Body of pancreas (tissue), 4 donors: ENCODE results near the gene STK25. TPM values are rescaled to one million over a fixed set of nuclear protein-coding genes. Genes with fewer than 3 reads are reported as not detected.
A peak's percentile ranks its signal among the peaks of the same experiment; 100 is the strongest.

Source experiments
- ATAC-seq: fragments of 150-250 bp; one replicate; pipeline ENCODE4 v1.9.1; 2016
- DNase-seq, 4 donors: peaks; one replicate each; pipeline ENCODE4 v3.0.0-alpha.2; 2019
- H3K27ac ChIP-seq, 4 donors: fragments of 200-600 bp; sonication (generic); 1 replicate in 3 of 4; 2 replicates in 1 of 4; pipeline versions ENCODE4 v1.5.1 to v1.6.1; 2016 to 2019; ENCODE audit warnings: mild to moderate bottlenecking in 1 of 4, mixed read lengths in 1 of 4, moderate library complexity in 1 of 4
- H3K27me3 ChIP-seq, 2 donors: fragments of 200-600 bp; sonication (generic); one replicate each; pipeline ENCODE4 v1.6.0; 2016; ENCODE audit warnings: mild to moderate bottlenecking in 1 of 2
- H3K36me3 ChIP-seq, 2 donors: fragments of 200-600 bp; sonication (generic); replicated peaks in 1 of 2; 2 replicates each; pipeline ENCODE4 v1.5.1; 2016; ENCODE audit warnings: low read depth in 2 of 2; ENCODE audit not compliant: insufficient read depth in 1 of 2
- H3K4me1 ChIP-seq: fragments of 200-600 bp; sonication (generic); one replicate; pipeline ENCODE4 v1.6.0; 2016
- H3K4me3 ChIP-seq, 2 donors: fragments of 200-600 bp; sonication (generic); 1 replicate in 1 of 2; 2 replicates in 1 of 2; pipeline ENCODE4 v1.5.1; 2016 to 2019
- H3K9me3 ChIP-seq, 3 donors: fragments of 200-600 bp; sonication (generic); 1 replicate in 2 of 3; 2 replicates in 1 of 3; pipeline ENCODE4 v1.5.1; 2016
- CTCF ChIP-seq, 7 experiments: fragments of 450-650 bp in 4 of 7; fragments of 200-600 bp in 3 of 7; sonication (generic) in 3 of 7; IDR thresholded peaks; one replicate each; pipeline ENCODE4 v1.5.1; 2016 to 2019; ENCODE audit warnings: antibody characterized with exemption in 7 of 7
- POLR2A ChIP-seq, 3 donors: fragments of 450-650 bp; IDR thresholded peaks; one replicate each; pipeline ENCODE4 v1.6.1; 2016; ENCODE audit warnings: antibody characterized with exemption in 3 of 3, mild to moderate bottlenecking in 2 of 3
- WGBS, 2 donors: methylation state at CpG; one replicate each; pipeline ENCODE4 v1.1.5; 2017; 5-methylcytosine and 5-hydroxymethylcytosine counted together
- intact Hi-C: fragments of 100-400 bp; cut with DNase I; formaldehyde crosslinking; loops from one replicate; pipeline ENCODE4 v1.15.1; 2023
- total RNA-seq, 2 donors: library from RNA; depleted of rRNA; stranded (reverse); fragments of >200 nt; gene quantifications; one replicate each; pipeline ENCODE4 v1.1.0, GENCODE V29; 2016

The STK25 gene
- total RNA-seq, 2 donors from 2014 or later, result 129 to 144 TPM

- H3K27ac ChIP-seq, result peak overlapping the region in 3 of 4 donors; percentile 63 to 81 (median 72)
- ATAC-seq, result peak; percentile 82
- no peaks in the 10 kb centered on the region for H3K9me3 ChIP-seq
- peaks cover 17% of the 10 kb centered on the region for H3K4me1 ChIP-seq
- intact Hi-C loops, result no loop called here
- TF ChIP-seq CTCF (IDR thresholded peaks at IDR 0.05) (no peak), POLR2A (IDR thresholded peaks at IDR 0.05) (peak in 2 of 3 donors; percentile 31 to 40)
- H3K27me3 ChIP-seq, result no peaks in the 10 kb centered on the region
- WGBS, 2 donors, result 3 to 24% methylated on average over 10 to 61 of the region's 68 CpGs
- H3K4me3 ChIP-seq, result peak overlapping the region; percentile 14 to 19
- DNase-seq, result peak; percentile 67 to 88 (median 82)
- no peaks in the 10 kb centered on the region for H3K36me3 ChIP-seq
These were observed 32.6 kb upstream of the STK25 start for GRCh38 chr2:241540771-241541561.

GRCh38 chr2:241540401-241540770 lies 32.0 kb upstream of the STK25 start:
- H3K27ac ChIP-seq, result peak overlapping the region in 3 of 4 donors; percentile 63 to 81 (median 72)
- intact Hi-C loops, result no loop called here
- no peaks in the 10 kb centered on the region for H3K36me3 ChIP-seq
- no peaks in the 10 kb centered on the region for H3K27me3 ChIP-seq
- ATAC-seq (peak; percentile 74), DNase-seq (peak; percentile 50 to 74 (median 72))
- no peak for TF ChIP-seq CTCF (IDR thresholded peaks at IDR 0.05)
- TF ChIP-seq POLR2A (IDR thresholded peaks at IDR 0.05), result no peak
- peaks cover 17% of the 10 kb centered on the region for H3K4me1 ChIP-seq
- no peaks in the 10 kb centered on the region for H3K9me3 ChIP-seq
- H3K4me3 ChIP-seq, result no peak overlapping the region
- whole genome bisulfite sequencing, 2 donors, result 18 to 45% methylated on average over 6 to 9 of the region's 10 CpGs

GRCh38 chr2:241539616-241540374 lies 31.4 kb upstream of the STK25 start:
- ATAC-seq (no peak), DNase-seq (no peak)
- no peaks in the 10 kb centered on the region for H3K27me3 ChIP-seq
- no peaks in the 10 kb centered on the region for H3K36me3 ChIP-seq
- WGBS, 2 donors, result 94% methylated on average over 2 to 10 of the region's 11 CpGs
- no peaks in the 10 kb centered on the region for H3K9me3 ChIP-seq
- TF ChIP-seq CTCF (IDR thresholded peaks at IDR 0.05), result no peak
- no peak for TF ChIP-seq POLR2A (IDR thresholded peaks at IDR 0.05)
- no peak overlapping the region for H3K4me3 ChIP-seq
- intact Hi-C loops, result no loop called here
- H3K4me1 ChIP-seq, result peaks cover 17% of the 10 kb centered on the region
- peak overlapping the region in 3 of 4 donors; percentile 21 to 81 (median 63) for H3K27ac ChIP-seq

GRCh38 chr2:241538838-241539615 lies 30.6 kb upstream of the STK25 start:
- intact Hi-C loops, result no loop called here

More at GRCh38 chr2:241538838-241539615, 30.6 kb upstream of the STK25 start:
- Histone ChIP-seq H3K27me3 (no peaks in the 10 kb centered on the region), H3K4me1 (peaks cover 17% of the 10 kb centered on the region), H3K27ac (no peak overlapping the region), H3K4me3 (no peak overlapping the region), H3K9me3 (no peaks in the 10 kb centered on the region), H3K36me3 (no peaks in the 10 kb centered on the region)
- WGBS, 2 donors, result 85 to 90% methylated on average over 13 to 15 of the region's 15 CpGs
- TF ChIP-seq CTCF (IDR thresholded peaks at IDR 0.05) (no peak), POLR2A (IDR thresholded peaks at IDR 0.05) (no peak)
- no peak for ATAC-seq
- DNase-seq, result no peak
